Measurements from ENCODE around the gene CD4. TPM values are rescaled to one million over a fixed set of nuclear protein-coding genes. Genes with fewer than 3 reads are reported as not detected.

CD4 gene
- polyA plus RNA-seq, 1 of the 3 experiments (the other 2 are of a cell fraction) = 0.02 TPM

DNA sequence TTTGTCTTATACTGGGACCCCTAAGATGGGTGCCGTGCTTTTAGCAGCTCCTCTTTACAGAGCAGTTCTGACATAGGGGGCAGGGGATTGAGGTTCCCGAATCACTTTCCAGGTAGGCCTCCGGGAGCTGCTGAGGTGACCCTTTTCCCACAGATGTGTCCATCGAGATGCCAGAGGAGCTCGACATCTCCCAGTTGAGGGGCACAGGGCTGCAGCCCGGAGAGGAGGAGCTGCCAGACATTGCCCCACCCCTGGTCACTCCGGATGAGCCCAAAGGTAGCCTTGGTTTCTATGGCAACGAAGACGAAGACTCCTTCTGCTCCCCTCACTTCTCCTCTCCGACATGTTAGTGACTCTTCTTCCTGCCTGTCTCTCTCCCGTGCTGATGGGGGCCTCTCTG is 73.7 kb downstream of the CD4 start:
- CTCF ChIA-PET = interaction anchor here (2.7 to 10.9 kb wide), 2 partner anchors 10 to 11 kb away, joined by 15 to 164 read pairs; partner anchors contain the start of genes CDCA3, SPSB2 and USP5
- no peak overlapping the region for H3K4me2 ChIP-seq
- POLR2A ChIA-PET = interaction anchor here (5.9 kb wide), 1 partner anchor 11 kb away, joined by 57 read pairs; the partner anchor contains the start of genes CDCA3 and USP5
- H2AFZ ChIP-seq (ENCODE audit: low read depth) = no peak overlapping the region
- H3F3A ChIP-seq (replicated peaks; ENCODE audit: insufficient read depth) = peaks cover 7% of the 10 kb centered on the region
- DNase-seq = no peak
- no peaks in the 10 kb centered on the region for H3K9me3 ChIP-seq
- no peak overlapping the region for H3K4me3 ChIP-seq (ENCODE audit: low read depth in 2 of 2, low read length in 1 of 2)
- no peaks in the 10 kb centered on the region for H3K9me2 ChIP-seq
- H3K27ac ChIP-seq (ENCODE audit: low read depth in 2 of 2, low read length in 1 of 2) = no peak overlapping the region
- WGBS (ENCODE audit: low lambda C conversion rate) = 90% methylated on average over 11 of the region's 11 CpGs
- peaks cover 1% of the 10 kb centered on the region for H4K20me1 ChIP-seq (ENCODE audit: insufficient read depth)
- peaks cover 7% of the 10 kb centered on the region for H3K79me2 ChIP-seq (ENCODE audit: insufficient read depth)
- no peak overlapping the region for H3K9ac ChIP-seq
- H3K27me3 ChIP-seq (ENCODE audit: insufficient read depth) = no peaks in the 10 kb centered on the region
- H3K4me1 ChIP-seq (ENCODE audit: control insufficient read depth in 1 of 2, insufficient read depth in 2 of 2, low read depth in 1 of 2, low read length in 1 of 2) = peaks cover 6 to 8% of the 10 kb centered on the region in 2 experiments; a peak in 2 of 4 replicates
- H3K36me3 ChIP-seq (replicated peaks in 1 of 2; ENCODE audit: control insufficient read depth in 1 of 2, insufficient read depth in 2 of 2, low read length in 1 of 2) = peaks cover 32 to 64% of the 10 kb centered on the region in 2 experiments
- no peak for TF ChIP-seq RAD21 (IDR thresholded peaks at IDR 0.05; ENCODE audit: low read length)
- no peak for TF ChIP-seq FOXM1 (IDR thresholded peaks at IDR 0.05; ENCODE audit: low read depth)
- no peak for TF ChIP-seq RCOR1 (IDR thresholded peaks at IDR 0.05; ENCODE audit: low read length)
- TF ChIP-seq, protein P1, sequence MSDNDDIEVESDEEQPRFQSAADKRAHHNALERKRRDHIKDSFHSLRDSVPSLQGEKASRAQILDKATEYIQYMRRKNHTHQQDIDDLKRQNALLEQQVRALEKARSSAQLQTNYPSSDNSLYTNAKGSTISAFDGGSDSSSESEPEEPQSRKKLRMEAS (IDR thresholded peaks at IDR 0.05; ENCODE audit: low read depth) = no peak
- TF ChIP-seq TEAD4 (IDR thresholded peaks at IDR 0.05; ENCODE audit: borderline replicate concordance, insufficient read depth) = no peak
- TF ChIP-seq MEF2A (IDR thresholded peaks at IDR 0.05; ENCODE audit: borderline replicate concordance, low read depth) = no peak
- TF ChIP-seq POLR2AphosphoS5 (IDR thresholded peaks at IDR 0.05; ENCODE audit: low read depth, low read length) = no peak
- TF ChIP-seq NFIC (IDR thresholded peaks at IDR 0.05; ENCODE audit: borderline replicate concordance) = no peak
- TF ChIP-seq FOXJ3 (CRISPR knock-in tag; IDR thresholded peaks at IDR 0.05) = no peak
- TF ChIP-seq RXRA (IDR thresholded peaks at IDR 0.05; ENCODE audit: borderline replicate concordance, low read depth) = no peak
- no peak for TF ChIP-seq GABPA (IDR thresholded peaks at IDR 0.05; ENCODE audit: low read depth)
- TF ChIP-seq, protein P2, sequence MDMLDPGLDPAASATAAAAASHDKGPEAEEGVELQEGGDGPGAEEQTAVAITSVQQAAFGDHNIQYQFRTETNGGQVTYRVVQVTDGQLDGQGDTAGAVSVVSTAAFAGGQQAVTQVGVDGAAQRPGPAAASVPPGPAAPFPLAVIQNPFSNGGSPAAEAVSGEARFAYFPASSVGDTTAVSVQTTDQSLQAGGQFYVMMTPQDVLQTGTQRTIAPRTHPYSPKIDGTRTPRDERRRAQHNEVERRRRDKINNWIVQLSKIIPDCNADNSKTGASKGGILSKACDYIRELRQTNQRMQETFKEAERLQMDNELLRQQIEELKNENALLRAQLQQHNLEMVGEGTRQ (IDR thresholded peaks at IDR 0.05; ENCODE audit: borderline replicate concordance, low read depth, low read length) = no peak
- TF ChIP-seq, protein P3, sequence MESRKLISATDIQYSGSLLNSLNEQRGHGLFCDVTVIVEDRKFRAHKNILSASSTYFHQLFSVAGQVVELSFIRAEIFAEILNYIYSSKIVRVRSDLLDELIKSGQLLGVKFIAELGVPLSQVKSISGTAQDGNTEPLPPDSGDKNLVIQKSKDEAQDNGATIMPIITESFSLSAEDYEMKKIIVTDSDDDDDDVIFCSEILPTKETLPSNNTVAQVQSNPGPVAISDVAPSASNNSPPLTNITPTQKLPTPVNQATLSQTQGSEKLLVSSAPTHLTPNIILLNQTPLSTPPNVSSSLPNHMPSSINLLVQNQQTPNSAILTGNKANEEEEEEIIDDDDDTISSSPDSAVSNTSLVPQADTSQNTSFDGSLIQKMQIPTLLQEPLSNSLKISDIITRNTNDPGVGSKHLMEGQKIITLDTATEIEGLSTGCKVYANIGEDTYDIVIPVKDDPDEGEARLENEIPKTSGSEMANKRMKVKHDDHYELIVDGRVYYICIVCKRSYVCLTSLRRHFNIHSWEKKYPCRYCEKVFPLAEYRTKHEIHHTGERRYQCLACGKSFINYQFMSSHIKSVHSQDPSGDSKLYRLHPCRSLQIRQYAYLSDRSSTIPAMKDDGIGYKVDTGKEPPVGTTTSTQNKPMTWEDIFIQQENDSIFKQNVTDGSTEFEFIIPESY (IDR thresholded peaks at IDR 0.05; ENCODE audit: borderline replicate concordance, low read depth) = no peak
- TF ChIP-seq, protein P4, sequence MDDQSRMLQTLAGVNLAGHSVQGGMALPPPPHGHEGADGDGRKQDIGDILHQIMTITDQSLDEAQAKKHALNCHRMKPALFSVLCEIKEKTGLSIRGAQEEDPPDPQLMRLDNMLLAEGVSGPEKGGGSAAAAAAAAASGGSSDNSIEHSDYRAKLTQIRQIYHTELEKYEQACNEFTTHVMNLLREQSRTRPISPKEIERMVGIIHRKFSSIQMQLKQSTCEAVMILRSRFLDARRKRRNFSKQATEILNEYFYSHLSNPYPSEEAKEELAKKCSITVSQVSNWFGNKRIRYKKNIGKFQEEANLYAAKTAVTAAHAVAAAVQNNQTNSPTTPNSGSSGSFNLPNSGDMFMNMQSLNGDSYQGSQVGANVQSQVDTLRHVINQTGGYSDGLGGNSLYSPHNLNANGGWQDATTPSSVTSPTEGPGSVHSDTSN (IDR thresholded peaks at IDR 0.05) = no peak
- no peak for TF ChIP-seq ELF1 (IDR thresholded peaks at IDR 0.05)
- TF ChIP-seq TAF1 (IDR thresholded peaks at IDR 0.05; ENCODE audit: borderline replicate concordance, low read depth, low read length) = no peak
- TF ChIP-seq, protein P5, sequence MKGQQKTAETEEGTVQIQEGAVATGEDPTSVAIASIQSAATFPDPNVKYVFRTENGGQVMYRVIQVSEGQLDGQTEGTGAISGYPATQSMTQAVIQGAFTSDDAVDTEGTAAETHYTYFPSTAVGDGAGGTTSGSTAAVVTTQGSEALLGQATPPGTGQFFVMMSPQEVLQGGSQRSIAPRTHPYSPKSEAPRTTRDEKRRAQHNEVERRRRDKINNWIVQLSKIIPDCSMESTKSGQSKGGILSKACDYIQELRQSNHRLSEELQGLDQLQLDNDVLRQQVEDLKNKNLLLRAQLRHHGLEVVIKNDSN (IDR thresholded peaks at IDR 0.05; ENCODE audit: borderline replicate concordance, low read depth) = no peak
- TF ChIP-seq, protein P6, sequence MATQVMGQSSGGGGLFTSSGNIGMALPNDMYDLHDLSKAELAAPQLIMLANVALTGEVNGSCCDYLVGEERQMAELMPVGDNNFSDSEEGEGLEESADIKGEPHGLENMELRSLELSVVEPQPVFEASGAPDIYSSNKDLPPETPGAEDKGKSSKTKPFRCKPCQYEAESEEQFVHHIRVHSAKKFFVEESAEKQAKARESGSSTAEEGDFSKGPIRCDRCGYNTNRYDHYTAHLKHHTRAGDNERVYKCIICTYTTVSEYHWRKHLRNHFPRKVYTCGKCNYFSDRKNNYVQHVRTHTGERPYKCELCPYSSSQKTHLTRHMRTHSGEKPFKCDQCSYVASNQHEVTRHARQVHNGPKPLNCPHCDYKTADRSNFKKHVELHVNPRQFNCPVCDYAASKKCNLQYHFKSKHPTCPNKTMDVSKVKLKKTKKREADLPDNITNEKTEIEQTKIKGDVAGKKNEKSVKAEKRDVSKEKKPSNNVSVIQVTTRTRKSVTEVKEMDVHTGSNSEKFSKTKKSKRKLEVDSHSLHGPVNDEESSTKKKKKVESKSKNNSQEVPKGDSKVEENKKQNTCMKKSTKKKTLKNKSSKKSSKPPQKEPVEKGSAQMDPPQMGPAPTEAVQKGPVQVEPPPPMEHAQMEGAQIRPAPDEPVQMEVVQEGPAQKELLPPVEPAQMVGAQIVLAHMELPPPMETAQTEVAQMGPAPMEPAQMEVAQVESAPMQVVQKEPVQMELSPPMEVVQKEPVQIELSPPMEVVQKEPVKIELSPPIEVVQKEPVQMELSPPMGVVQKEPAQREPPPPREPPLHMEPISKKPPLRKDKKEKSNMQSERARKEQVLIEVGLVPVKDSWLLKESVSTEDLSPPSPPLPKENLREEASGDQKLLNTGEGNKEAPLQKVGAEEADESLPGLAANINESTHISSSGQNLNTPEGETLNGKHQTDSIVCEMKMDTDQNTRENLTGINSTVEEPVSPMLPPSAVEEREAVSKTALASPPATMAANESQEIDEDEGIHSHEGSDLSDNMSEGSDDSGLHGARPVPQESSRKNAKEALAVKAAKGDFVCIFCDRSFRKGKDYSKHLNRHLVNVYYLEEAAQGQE (IDR thresholded peaks at IDR 0.05; ENCODE audit: low read depth, low read length) = no peak
- TF ChIP-seq NRF1 (IDR thresholded peaks at IDR 0.05; ENCODE audit: low read depth, low read length) = no peak
- no peak for TF ChIP-seq MXI1 (IDR thresholded peaks at IDR 0.05; ENCODE audit: low read depth, low read length)
